ENCODE measurements around the gene IQSEC1. TPM values are rescaled to one million over a fixed set of nuclear protein-coding genes. Genes with fewer than 3 reads are reported as not detected.

Gene IQSEC1
- total RNA-seq, 1 donor from 2014 or later, result 59.7 TPM

DNA sequence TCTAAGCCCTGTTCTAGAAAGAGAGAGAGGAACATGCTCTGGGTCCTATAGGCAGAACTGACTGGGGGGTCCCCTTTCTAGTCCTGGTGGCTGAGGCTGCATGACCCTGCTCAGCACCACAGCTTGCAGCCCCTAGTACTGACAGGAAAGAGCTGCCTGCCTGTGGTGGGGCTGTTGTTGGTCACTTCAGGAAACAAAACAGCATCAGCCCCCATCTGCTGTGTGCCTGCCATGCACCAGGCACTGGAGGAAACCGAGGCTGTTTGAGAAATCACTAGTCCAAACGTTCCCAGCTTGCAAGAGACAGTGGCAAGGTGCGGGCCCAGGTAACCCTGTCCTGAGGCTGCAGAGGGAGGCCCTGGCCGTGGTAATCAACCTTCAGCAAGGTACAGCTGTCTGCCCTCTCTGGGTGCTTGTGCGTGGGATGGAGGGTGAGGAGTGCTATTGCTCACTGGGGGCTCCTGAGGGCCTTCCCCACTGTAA is 90.6 kb downstream of the IQSEC1 start:
- no peak for DNase-seq (ENCODE audit: low spot score)
- intact Hi-C loops (cut with DNase I), result loop anchor here (5.0 kb wide), 1 partner anchor 90 kb away; no protein-coding TSS in a partner anchor

DNA sequence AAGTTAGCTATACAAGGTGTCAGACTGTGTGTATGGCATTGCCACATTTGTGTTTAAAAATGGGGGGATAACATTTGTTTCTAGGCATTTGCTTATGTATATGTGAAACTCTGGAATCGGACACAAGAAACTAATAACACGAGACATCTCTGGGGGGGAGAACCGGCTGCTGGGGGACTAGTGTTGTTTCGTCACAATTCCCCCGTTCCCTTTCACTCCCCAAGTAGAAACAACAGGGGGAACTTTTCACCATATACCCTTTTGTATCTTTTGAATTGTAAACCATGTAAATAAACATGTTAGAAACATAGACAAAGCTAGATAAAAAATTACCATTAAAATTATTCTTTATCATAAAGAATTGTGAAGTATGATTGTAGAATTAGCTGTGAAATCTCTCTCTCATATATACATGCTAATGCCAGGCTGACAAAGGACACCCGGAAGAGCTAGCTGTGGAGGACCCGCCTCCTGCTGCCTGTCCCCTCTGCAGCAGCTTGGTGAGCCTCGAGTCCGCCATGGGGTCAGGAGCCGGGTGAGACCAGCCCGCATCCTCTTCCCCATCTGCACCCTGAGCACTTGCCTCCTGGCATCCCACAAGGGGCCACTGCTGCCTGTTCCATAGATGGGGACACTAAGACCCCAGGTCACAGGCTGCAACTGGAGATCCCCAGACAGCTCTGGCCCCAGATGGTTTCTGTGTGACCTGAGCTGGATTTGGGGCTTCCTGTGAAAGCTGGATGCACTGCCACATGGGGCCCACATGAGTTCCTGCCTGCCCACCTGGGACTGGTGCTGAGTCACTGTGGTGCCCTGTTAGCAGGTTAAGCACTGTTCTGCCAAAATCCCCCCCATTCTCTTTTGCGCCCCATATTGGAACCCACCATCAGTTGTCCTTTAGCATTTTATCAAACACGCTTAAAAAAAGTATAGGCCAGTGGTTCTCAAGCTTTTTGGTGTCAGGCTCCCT is 91.6 kb downstream of the IQSEC1 start:
- peak; percentile 58 for DNase-seq (ENCODE audit: low spot score)
- intact Hi-C loops (cut with DNase I), result loop anchor here (5.0 kb wide), 1 partner anchor 89 kb away; no protein-coding TSS in a partner anchor

DNA sequence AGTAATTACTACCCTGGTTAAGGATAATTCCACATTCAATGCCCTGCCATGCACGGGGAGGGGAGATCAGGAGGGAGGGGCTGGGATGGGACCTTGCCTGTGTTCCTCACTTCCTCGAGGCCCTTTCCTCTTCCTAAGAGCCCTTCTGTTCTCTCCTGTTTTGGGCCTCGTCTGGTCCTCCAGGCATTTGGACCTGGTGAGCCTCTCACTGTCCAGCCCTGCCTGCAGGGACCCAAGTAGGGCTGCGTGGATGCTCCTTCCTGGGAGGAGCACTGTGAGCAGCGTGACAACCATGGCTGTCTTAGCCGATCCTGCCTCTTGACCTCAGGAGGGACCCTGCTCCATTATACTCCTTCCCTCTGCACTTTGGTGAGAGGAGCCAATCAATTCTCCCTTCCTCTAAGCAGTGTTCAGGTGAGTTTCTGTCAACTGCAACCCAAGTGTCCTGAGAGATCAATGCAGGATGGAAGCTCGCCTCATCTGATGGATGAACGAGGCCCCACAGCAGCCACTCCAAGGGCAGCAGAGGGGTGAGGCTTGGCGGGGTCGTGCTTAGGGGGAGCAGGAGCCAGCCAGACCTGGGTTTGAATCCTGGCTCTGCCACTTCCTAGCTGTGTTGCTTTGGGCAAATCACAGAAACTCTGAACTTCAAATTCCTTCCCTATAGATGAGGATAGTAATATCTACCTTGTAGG is 92.5 kb downstream of the IQSEC1 start:
- intact Hi-C loops (cut with DNase I), result loop anchor here (5.0 kb wide), 1 partner anchor 88 kb away; no protein-coding TSS in a partner anchor
- peak; percentile 46 for DNase-seq (ENCODE audit: low spot score)

DNA sequence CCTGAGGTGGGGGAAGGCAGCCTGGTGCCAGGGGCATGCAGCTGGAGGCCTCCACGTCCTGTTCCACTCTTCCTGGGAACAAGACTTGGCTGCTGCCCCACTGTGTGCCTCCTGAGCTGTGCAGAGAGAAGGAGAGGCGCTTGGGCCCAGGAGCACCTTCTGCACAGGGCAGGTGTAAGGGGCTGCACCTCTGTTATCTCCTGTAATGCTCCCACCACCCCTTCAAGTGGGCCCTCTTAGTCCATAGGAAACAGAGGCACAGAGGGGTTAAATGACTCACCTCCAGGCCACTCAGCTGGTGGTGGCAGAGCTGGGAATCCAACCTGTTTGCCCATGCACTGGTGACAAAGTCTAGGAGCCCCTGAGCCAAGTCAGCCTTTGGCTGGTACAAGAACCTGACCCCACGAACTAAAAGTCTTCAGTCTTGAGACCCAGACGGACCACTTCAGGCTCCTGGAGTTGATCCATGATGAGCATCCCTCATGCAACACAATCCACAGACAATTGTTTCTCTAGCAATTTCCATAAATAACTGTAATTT is 93.2 kb downstream of the IQSEC1 start:
- peak; percentile 55 for DNase-seq (ENCODE audit: low spot score)
- intact Hi-C loops (cut with DNase I), result loop anchor here (5.0 kb wide), 1 partner anchor 88 kb away; no protein-coding TSS in a partner anchor

DNA sequence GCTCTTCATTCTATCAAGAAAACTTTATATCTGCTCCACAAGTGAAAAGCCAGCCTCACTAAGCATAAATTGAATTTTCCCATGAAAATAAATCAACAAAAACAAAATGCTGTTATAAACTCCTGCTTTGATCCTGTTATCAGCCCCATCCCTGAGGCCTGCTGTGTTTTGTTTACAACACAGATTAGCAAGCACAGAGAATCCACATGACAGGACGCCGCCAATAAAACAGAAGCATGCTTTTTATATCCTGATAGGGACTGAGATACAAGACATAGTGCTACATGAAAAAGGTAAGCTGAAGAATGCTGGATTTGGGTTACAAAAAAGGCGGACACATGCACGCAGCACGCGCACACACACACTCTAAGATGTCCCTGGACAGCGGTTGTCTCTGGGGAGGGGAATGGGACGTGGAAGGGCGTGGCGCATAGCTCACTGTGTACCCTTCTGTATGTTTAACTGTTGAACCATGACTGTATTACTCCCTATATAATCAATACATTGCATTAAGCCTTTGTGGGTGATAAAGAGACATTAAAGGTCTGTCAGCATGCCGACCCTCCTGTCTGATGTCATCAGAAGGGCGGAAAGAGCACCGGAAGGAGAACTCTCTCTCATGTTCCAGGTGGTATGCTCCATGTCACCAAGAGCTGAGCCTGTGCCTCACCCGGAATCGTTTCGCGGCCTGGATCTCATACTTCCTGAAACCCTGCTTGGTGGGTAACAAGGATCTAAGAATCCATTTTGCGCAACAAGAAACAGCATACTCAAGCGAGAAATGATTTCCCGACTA is 93.9 kb downstream of the IQSEC1 start:
- DNase-seq (ENCODE audit: low spot score), result peak; percentile 15
- intact Hi-C loops (cut with DNase I), result no loop called here

DNA sequence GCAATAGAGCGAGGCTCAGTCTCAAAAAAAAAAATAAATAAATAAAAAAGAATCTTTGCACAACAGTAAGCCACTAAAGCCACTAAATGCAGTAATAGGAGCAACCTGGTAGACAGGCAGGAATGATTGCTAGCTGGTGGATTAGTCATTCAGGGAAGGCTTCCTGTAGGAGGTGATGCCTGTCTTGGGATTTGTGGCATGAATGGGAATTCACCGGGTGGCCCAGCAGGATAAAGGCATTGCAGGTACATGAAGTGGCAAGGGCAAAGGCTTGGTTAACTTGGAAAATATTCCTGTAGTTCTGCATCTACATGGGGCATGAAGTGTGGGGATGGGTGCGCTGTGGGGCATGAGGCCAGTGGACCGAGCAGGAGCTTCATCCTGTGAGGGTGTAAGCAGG is 94.5 kb downstream of the IQSEC1 start:
- peak; percentile 22 for DNase-seq (ENCODE audit: low spot score)
- intact Hi-C loops (cut with DNase I), result no loop called here

DNA sequence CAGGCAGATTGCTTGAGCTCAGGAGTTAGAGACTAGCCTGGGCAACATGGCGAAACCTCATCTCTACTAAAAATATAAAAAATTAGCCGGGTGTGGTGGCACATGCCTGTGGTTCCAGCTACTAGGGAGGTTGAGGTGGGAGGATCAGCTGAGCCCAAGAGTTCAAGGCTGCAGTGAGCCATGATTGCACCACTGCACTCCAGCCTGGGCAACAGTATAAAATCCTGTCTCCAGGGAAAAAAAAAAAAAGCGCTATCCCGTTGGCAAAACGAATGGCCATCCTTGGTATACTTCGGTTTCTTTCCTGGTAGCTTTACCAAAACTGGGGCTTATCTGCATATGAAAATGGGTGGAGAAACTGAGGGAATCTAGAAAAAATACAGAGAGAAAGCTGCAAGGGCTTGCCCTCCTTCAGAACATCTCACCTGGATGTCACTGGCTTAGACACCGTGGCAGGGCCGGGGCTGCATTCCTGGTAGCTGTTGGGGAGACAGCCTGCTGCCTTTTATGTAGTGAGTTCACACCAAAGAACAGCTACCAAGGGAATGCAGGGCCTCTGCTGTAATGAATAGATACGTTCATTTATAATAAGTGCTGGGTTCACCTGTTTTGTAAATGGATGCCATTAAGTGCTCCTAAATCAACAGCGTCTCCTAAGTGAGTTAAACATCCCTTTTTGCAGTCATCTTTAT is 96.0 kb downstream of the IQSEC1 start:
- DNase-seq (ENCODE audit: low spot score), result no peak
- intact Hi-C loops (cut with DNase I), result no loop called here

DNA sequence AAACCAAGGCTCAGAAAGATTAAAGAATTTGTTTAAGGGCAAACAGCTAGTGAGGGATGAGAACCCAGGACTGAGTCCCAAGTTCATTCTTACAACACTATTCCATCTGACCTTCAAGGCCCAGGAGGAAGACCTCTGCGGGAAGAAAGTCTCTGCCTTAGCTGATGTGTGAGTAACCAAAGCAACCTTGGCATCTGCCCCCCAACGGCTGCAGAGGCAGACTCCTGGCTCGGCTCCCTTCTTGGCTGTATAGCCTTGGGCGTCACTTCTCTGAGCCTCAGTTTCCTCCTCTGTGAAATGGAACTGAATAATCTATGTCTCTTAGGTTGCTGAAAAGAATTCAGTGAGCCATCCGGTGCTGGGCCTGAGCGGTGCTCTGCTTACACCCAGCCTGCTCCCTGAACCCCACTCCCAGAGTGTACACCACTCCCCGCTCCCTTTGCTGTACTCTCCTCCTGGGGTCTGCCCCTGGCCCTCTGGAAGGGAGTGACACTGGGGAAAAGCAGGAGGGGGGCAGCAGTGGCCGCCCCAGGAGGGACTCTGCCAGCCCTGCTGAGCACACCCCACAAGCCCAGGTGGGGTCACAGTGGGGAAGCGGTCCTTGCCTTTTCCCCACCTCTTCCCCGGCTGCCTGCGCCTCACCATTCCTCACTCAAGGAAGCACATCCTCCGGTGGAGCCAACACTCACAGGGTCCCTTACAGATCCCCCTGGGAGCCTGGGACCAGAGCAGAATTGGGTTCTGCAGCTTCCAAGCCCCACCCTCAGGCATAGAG is 97.3 kb downstream of the IQSEC1 start:
- no peak for DNase-seq (ENCODE audit: low spot score)
- intact Hi-C loops (cut with DNase I), result no loop called here

DNA sequence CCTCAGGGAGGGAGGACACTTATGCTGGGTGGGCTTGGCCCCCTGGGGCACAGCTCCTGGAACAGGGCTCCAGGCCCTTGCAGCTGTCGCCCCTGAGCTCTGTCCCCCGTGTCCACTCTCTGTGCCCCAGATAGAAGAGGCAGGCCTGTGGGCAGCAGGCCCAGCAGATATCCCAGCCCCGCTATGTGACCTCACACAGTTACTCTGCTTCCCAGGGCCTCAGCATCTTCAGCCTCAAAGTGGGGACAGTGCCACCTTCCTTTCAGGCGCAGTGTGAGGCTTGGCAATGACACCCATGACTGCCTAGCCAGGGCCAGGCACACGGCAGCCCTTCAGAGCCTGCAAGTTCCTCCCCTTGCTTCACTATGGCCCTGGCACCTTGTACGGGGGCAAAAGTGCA is 98.4 kb downstream of the IQSEC1 start:
- intact Hi-C loops (cut with DNase I), result loop anchor here (1.0 kb wide), 1 partner anchor 44 kb away; no protein-coding TSS in a partner anchor
- DNase-seq (ENCODE audit: low spot score), result no peak

DNA sequence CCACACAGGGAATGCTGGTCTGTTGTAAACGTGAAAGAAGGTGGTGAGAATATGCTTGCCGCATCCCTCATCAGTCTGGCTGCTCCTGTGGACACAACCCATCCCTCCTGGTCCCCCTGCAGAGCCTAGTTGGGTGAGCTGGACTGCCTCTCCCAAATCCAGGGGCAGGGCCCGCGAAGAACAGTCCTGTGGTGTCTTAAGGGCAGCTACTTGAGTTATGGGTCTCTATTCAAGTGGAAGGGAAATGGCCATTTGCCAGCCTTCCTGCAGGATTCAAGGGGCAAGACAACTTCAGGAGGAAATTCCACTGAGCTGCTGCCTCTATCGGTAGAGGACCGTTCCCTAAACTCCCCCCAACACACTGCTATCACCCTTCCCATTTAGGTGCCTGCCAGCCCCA is 98.9 kb downstream of the IQSEC1 start:
- DNase-seq (ENCODE audit: low spot score), result no peak
- intact Hi-C loops (cut with DNase I), result loop anchor here (1.0 kb wide), 1 partner anchor 43 kb away; no protein-coding TSS in a partner anchor

DNA sequence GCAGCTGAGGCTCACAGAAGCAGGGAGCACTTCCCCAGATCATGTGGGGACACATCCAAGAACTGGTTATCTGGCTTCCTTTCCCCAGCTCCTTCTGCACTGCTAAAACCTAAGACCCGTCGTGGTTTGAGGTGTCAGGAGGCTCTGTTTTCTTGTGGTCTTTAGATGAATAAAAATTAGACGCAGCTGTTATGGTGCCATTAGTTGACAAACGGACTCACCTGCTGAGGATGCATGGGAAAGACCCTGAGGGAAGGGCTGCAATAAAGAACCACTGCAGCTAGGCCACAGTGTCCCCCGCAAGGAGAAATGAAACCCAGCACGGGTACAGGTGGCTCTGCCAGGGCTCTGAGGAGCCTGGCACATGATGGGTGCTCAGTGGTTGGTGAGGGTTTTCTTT is 99.4 kb downstream of the IQSEC1 start:
- no peak for DNase-seq (ENCODE audit: low spot score)
- intact Hi-C loops (cut with DNase I), result loop anchor here (1.0 kb wide), 1 partner anchor 43 kb away; no protein-coding TSS in a partner anchor

DNA sequence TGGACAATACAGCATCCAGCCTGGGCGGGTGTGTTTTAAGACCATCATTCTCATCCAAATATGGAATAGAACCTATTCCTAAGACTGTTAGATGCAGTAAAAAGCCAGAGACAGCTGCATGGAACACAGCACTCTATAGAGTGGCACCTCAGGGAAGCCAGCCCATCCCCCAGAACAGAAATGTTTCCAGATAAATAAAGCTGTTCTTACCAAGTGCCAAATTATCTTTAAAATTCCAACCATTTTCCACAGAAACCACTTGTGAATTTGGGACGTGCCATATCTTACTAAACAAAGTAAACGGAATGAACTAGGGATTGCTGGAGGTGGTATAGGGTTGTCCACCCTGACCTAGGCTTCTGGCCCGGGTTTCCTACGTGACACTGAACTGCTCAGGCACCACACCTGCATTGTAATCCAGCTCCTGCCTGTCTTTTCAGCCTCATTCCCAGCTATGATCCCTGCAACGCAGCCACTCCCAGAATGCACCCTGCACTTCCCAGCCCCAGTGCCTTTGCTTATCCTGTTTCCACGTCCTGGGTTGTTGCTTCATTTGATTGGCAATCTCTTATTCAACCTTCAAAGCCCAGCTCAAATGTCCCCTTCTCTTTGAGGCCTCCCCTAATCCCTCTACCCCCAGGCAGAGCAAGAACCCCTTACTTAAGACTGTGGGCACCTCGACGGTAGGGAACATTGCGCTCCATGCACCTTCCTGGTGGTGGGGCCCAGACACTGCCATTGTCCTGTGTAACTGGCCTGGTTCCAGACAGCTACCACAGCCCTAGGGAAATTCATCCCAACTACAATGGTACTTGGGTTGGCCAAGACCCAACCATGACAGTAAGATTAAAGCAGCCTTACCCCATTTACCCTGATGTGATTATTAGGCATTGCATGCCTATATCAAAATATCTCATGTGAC is 100.2 kb downstream of the IQSEC1 start:
- no peak for DNase-seq (ENCODE audit: low spot score)
- intact Hi-C loops (cut with DNase I), result no loop called here

DNA sequence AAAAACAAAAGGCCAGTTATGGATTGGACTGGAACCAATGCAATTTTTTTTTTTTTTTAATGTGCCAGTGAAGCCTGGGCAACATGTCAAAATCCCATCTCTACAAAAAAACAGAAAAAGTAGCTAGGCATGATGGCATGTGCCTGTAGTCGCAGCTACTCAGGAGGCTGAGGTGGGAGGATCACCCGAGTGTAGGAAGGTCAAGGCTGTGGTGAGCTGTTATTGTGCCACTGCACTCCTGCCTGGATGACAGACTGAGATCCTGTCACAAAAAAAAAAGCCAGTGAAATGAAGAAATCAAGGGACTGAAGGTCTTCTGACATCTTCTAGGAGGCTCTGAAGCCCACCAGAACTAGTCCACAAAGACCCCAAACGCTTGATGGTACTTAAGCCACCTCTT is 101.2 kb downstream of the IQSEC1 start:
- DNase-seq (ENCODE audit: low spot score), result no peak
- intact Hi-C loops (cut with DNase I), result no loop called here

DNA sequence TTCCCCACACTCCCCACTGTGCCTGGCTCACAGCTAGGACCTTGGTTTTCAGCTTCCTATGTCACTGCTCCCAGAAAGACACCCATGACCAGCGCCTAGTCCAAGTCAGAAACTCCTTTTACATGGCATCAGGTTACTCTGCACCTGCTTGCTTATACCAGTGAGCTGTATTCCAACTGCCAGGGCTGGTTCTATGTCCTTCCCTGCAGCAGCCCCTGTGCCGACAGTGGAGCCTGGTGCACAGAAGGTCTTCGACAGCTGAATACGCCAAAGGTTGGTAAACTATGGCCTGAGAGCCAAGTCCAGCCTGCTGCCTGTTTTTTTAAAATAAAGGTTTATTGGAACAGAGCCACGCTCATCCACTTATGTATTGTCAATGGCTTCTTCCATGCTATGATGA is 102.5 kb downstream of the IQSEC1 start:
- DNase-seq (ENCODE audit: low spot score), result no peak
- intact Hi-C loops (cut with DNase I), result no loop called here

DNA sequence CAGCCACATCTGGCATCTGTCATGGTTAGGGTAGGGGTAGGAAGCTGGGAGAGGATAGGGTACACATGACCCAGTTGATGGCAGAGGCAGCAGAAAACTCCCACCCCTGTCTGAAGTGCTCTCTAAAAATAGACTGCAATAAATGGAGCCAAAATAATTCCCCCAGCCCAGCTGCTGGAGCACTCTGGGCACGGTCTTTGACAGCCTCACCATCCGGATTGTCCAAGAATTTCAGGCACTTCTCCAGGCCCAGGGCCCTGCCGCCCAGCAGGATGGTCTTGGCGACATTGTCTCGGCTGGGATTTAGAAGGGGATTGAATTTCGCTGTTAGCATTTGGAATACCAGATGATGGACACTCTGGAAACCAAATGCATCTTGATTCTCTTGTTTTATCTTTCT is 103.7 kb downstream of the IQSEC1 start:
- DNase-seq (ENCODE audit: low spot score), result no peak
- intact Hi-C loops (cut with DNase I), result no loop called here

DNA sequence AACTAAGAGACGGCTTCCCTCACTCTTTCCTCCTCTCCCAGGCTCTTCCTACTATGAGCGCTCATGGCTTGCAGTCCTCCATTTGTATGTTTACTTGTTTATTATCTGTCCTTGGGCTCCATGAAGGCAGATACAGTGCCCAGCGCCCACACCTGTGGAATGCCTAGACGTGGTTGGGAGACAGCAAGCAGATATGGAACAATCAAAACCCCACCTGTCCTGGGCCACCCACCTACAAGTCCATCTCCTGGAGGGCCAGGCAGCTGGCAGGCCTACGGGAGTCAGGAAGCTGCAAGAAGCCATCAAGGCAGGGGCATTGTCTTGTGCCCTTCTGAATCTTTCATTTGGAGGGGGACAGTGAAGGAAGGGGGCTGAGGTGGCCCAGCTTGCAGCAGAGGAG is 104.7 kb downstream of the IQSEC1 start:
- intact Hi-C loops (cut with DNase I), result no loop called here

More for the DNA sequence above, 104.7 kb downstream of the IQSEC1 start:
- no peak for DNase-seq (ENCODE audit: low spot score)

Measured in cardiac septum (tissue), 1 donor.